Lower lobe of right lung (tissue), 2 donors: ENCODE measurements around the gene ALAD. TPM values are rescaled to one million over a fixed set of nuclear protein-coding genes. Genes with fewer than 3 reads are reported as not detected.
A peak's percentile ranks its signal among the peaks of the same experiment; 100 is the strongest.

Experiments used
- ATAC-seq, 2 donors: fragments of 200-7000 bp; cut with Tn5 transposase; one replicate each; pipeline ENCODE4 v1.9.1; 2020 to 2022; ENCODE audit warnings: mild to moderate bottlenecking in 2 of 2, moderate library complexity in 2 of 2
- DNase-seq: peaks from one replicate; pipeline ENCODE4 v3.0.0-alpha.2; 2020
- H3K27ac ChIP-seq: fragments of 200-600 bp; one replicate; pipeline ENCODE4 v1.8.0; 2022
- H3K27me3 ChIP-seq: fragments of 200-600 bp; one replicate; pipeline ENCODE4 v1.8.0; 2022; ENCODE audit warnings: low read depth
- H3K36me3 ChIP-seq: fragments of 200-600 bp; one replicate; pipeline ENCODE4 v1.8.0; 2022; ENCODE audit warnings: mild to moderate bottlenecking
- H3K4me1 ChIP-seq: fragments of 200-600 bp; one replicate; pipeline ENCODE4 v1.8.0; 2022
- H3K4me3 ChIP-seq: fragments of 200-600 bp; one replicate; pipeline ENCODE4 v1.8.0; 2022; ENCODE audit warnings: mild to moderate bottlenecking
- H3K9me3 ChIP-seq: fragments of 200-600 bp; one replicate; pipeline ENCODE4 v1.8.0; 2022
- intact Hi-C: fragments of 100-400 bp; cut with DNase I; formaldehyde crosslinking; loops from one replicate; pipeline ENCODE4 v1.11.0; 2022
- total RNA-seq: library from RNA; stranded (reverse); fragmentation: NEBNext Ultra II Directional; extraction: Animal tissue kit (Norgen Biotek cat#: 25700); gene quantifications from one replicate; pipeline ENCODE4 v1.2.1, GENCODE V29; 2021
- TF ChIP-seq, protein P1 (sequence below): fragments of 200-600 bp; IDR thresholded peaks from one replicate; pipeline ENCODE4 v1.8.0; 2022; ENCODE audit warnings: antibody characterized with exemption, mild to moderate bottlenecking
- donor health status: DM: no; HTN: yes; CAD: no; lungs with severe emphysema.

The ALAD gene
- total RNA-seq, 1 donor from 2014 or later: 32.7 TPM

DNA sequence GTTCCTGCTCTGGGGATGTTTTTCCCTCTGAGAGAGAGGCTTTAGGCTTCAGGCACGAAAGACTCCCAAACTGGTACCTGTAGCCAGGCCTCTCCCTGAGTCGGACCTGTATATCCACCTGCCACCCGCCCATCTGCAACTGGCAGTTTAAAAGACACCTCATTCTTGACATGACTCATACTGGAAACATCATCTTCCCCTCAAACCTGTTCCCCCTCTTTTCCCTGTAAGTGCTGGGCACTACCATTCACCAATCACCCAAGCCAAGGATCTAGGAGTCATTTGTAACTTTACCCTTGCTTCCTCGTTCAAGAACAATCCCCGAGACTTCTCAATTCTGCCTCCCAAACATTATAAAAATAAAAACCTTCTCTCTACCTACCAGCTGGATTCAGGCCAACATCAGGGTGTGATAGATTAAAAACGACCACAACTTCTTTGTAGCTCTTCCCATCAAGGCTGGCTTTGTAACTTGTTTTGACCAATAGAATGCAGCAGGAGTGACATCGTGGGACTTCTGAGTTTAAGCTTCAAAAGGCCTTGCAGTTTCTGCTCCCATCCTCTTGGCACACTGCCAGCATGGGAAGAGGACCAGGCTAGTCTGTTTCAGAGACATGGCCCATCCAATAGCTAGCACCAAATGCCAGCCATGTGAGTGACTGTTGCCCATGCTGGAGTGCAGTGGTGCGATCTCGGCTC lies 59.2 kb downstream of the ALAD start:
- Histone ChIP-seq H3K36me3 (no peaks in the 10 kb centered on the region), H3K27ac (no peak overlapping the region), H3K9me3 (no peaks in the 10 kb centered on the region), H3K27me3 (no peaks in the 10 kb centered on the region), H3K4me1 (peaks cover 22% of the 10 kb centered on the region), H3K4me3 (no peak overlapping the region)
- no peak for ATAC-seq
- intact Hi-C loops: no loop called here
- TF ChIP-seq, protein P1, sequence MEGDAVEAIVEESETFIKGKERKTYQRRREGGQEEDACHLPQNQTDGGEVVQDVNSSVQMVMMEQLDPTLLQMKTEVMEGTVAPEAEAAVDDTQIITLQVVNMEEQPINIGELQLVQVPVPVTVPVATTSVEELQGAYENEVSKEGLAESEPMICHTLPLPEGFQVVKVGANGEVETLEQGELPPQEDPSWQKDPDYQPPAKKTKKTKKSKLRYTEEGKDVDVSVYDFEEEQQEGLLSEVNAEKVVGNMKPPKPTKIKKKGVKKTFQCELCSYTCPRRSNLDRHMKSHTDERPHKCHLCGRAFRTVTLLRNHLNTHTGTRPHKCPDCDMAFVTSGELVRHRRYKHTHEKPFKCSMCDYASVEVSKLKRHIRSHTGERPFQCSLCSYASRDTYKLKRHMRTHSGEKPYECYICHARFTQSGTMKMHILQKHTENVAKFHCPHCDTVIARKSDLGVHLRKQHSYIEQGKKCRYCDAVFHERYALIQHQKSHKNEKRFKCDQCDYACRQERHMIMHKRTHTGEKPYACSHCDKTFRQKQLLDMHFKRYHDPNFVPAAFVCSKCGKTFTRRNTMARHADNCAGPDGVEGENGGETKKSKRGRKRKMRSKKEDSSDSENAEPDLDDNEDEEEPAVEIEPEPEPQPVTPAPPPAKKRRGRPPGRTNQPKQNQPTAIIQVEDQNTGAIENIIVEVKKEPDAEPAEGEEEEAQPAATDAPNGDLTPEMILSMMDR: no peak
- DNase-seq: no peak

DNA sequence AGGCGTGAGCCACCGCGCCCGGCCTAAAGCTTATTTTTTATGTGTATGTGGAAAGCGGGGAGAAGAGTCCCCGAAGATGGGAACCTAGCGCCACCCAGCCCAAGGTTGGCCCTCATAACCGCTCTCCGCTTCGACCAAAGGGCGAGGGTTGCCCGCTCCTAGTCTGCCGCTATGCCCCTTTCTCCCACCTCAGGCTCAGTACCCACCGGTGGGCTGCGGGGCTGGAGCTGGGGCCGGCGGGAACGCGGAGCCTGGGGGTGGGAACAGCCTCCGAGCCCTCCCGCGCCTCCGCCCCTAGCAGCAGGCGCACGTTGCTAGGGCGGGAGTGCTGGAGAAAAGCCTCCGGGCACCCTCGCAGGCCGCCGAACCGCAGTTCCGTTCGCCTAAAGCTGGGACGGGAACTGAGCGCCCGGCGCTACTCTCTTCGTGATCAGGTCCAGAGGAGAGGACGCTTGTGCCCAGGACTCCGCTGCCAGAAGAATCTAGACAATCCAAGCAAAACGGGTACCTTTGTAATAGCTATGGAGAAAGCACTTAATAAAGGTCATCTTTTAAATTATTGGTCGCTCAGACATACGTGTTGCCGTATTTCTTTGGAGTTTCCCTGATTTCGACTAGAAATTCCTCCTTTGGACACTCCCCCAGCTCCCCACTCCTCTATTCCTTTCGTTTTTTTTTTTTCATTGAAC lies 60.9 kb downstream of the ALAD start, which contains the start of gene WDR31:
Gene WDR31 (minus strand): TSS at position 265 of the 689 bp plus-strand sequence. CDS start 8,253 bp downstream, outside the sequence.
- ATAC-seq (peak; percentile 96 to 98), DNase-seq (peak; percentile 91)
- H3K9me3 ChIP-seq: no peaks in the 10 kb centered on the region
- H3K27ac ChIP-seq: peak within 1 kb of the TSS; percentile 83
- intact Hi-C loops: no loop called here
- H3K27me3 ChIP-seq: no peaks in the 10 kb centered on the region
- H3K4me1 ChIP-seq: peaks cover 22% of the 10 kb centered on the region
- peak within 1 kb of the TSS; percentile 94 for H3K4me3 ChIP-seq
- H3K36me3 ChIP-seq: no peaks in the 10 kb centered on the region
- TF ChIP-seq, protein P1: no peak

DNA sequence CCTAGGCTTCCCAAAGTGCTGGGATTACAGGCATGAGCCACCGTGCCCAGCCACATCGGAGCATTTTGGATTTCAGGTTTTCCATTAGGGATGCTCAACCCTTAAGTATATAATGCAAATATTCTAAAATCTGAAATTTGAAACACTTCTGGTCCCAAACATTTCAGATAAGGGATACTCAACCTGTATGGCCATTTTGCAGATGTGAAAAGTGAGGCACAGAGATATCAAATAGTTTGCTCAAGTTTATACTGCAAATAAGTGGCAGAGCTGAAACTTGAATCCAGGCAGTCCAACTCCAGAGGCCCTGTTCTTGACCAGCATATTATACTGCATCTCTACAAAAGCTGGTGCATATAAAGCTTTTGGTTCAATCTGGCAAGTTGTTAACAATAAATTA lies 63.4 kb downstream of the ALAD start:
- Histone ChIP-seq H3K9me3 (no peaks in the 10 kb centered on the region), H3K4me1 (peaks cover 15% of the 10 kb centered on the region), H3K4me3 (no peak overlapping the region), H3K36me3 (no peaks in the 10 kb centered on the region), H3K27ac (no peak overlapping the region), H3K27me3 (no peaks in the 10 kb centered on the region)
- TF ChIP-seq, protein P1: no peak
- DNase-seq: no peak
- ATAC-seq: no peak
- intact Hi-C loops: no loop called here

Other genes starting within 250 kb of the ALAD start
- gene FKBP15, start 180.0 kb downstream of the ALAD start, total RNA-seq: 84.6 TPM
- 48.4 TPM for gene SLC31A1, start 179.7 kb downstream of the ALAD start, total RNA-seq
- 29.1 TPM for gene CDC26, start 125.7 kb downstream of the ALAD start, total RNA-seq
- gene PRPF4, start 125.6 kb downstream of the ALAD start, total RNA-seq: 12.6 TPM
- not detected for gene RNF183, start 97.9 kb downstream of the ALAD start, total RNA-seq
- 4.5 TPM for gene WDR31, start 61.0 kb downstream of the ALAD start, total RNA-seq
- 8.4 TPM for gene BSPRY, start 51.7 kb downstream of the ALAD start, total RNA-seq
- gene HDHD3, start 24.3 kb downstream of the ALAD start, total RNA-seq: 9.3 TPM
- gene POLE3, start 9.4 kb upstream of the ALAD start, total RNA-seq: 29.7 TPM
- 0.35 TPM for gene C9orf43, start 9.5 kb upstream of the ALAD start, total RNA-seq
- 66.2 TPM for gene RGS3, start 62.4 kb upstream of the ALAD start, total RNA-seq